ENCODE measurements around the gene ACR.

Gene ACR

DNA sequence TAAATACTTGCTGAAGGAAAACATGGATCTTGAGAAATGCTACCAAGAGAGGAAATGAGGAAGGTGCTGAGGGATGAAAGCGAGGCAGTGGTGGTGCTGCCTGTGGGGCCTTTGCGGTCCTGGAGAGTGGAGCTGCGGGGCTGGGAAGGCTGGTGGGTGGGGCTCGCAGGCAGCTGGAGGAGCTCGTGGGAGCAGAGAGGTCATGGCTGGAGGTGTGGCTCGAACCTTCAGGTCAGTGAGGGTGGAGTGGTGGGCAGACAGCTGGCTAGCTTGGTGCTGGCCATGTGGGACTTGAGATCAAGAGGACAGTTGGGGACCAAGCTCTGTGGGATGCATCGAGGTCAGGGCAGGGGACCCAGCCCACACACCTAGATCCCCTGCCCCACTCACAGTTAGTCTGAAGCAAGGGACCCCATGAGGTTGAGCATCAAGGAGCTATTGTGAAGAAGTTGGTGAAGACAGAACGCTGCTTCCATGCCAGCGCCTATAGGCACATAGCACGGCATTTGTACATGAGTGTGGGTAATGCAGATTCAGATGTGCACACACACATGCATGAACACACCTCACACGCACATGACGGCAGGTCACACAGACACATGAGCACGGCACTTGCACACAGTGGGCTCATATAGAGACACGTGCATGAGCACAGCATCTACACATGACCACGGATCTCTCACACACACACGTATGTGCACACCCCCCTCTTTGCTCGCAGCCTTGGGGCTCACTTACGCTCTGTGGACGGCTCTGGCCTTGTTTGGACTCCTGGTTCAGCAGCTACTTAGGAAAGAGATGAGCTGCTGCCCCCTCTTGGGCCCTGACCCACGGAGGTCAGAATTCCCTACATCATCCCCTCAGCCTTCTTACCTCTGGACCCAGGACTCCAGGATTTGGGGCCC is 34.9 kb upstream of the ACR start:
- no peak for DNase-seq (ENCODE audit: low read depth, low spot score)

GRCh38 chr22:50703726-50704509 is 34.1 kb upstream of the ACR start:
- no peak for DNase-seq (ENCODE audit: low read depth, low spot score)

GRCh38 chr22:50704510-50705218 is 33.3 kb upstream of the ACR start:
- DNase-seq (ENCODE audit: low read depth, low spot score), result no peak

DNA sequence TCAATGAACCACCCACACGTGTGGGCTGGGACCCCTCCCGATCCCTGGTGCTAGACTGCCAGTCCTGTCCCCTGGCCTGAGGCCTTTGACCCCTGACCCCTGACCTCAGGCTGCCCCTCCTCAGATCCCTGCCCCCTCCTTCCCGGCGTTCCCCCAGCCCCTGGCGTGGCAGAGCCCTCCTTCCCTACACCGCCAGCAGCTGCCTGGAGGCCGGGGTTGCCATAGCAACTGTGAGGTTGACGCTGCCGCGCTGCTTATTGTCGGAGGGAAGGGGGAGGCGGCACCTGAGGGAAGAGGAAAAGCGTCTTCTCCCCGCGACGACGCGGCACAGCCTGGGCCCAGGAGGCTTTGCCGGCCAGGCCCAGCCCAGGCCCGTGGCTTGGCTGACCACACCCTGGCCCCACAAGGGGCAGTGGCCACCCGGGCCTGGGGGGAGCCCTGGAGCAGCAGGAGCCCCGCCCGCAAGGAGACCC is 32.7 kb upstream of the ACR start:
- no peak for DNase-seq (ENCODE audit: low read depth, low spot score)

GRCh38 chr22:50705851-50706351 is 32.1 kb upstream of the ACR start:
- DNase-seq (ENCODE audit: low read depth, low spot score), result no peak

GRCh38 chr22:50706481-50707125 is 31.4 kb upstream of the ACR start:
- no peak for DNase-seq (ENCODE audit: low read depth, low spot score)

DNA sequence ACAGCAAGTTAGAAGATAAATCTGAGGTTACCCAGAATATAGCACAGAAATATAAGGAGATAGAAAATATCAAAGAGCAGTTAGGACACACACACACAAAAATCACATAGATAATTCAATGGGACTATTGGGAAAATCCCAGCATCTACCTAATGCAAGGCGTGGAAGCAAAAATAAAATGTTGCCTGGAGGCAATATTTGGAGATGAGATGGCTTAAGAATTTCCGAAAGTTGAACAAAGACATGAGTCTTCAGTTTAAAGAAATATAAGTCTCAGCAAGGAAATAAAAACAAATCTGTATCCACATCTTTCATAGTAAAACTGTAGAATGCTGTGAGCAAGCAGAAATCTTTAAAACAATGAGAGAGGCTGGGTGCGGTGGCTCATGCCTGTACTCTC is 29.5 kb upstream of the ACR start:
- DNase-seq (ENCODE audit: low read depth, low spot score), result no peak

- DNase-seq (ENCODE audit: low read depth, low spot score), result no peak
Observed at GRCh38 chr22:50708996-50709395, 29.0 kb upstream of the ACR start.

DNA sequence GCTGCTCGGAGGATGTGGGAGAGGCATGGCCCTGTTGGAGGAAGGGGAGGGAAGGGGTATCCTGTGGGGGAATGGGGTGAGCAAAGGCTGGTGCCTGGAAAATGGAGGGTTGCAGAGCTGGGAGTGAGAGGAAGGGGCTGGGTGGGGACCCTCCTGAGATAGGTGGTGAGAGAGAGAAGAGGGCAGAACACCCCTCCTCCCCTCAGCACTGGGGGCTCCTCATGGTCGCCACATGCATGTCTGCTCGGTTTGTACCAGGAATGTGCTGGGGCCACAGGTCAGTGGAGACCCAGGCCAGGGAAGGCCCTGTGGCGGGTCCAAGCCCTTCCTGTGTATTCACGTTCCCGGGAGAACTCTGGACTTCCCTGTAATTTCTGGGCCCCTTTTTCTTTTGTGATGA is 27.8 kb upstream of the ACR start:
- no peak for DNase-seq (ENCODE audit: low read depth, low spot score)

- no peak for DNase-seq (ENCODE audit: low read depth, low spot score)
Observed at GRCh38 chr22:50710886-50711285, 27.1 kb upstream of the ACR start.

- DNase-seq (ENCODE audit: low read depth, low spot score), result no peak
Observed at GRCh38 chr22:50711446-50712340, 26.3 kb upstream of the ACR start.

GRCh38 chr22:50712341-50713007 is 25.5 kb upstream of the ACR start:
- no peak for DNase-seq (ENCODE audit: low read depth, low spot score)

DNA sequence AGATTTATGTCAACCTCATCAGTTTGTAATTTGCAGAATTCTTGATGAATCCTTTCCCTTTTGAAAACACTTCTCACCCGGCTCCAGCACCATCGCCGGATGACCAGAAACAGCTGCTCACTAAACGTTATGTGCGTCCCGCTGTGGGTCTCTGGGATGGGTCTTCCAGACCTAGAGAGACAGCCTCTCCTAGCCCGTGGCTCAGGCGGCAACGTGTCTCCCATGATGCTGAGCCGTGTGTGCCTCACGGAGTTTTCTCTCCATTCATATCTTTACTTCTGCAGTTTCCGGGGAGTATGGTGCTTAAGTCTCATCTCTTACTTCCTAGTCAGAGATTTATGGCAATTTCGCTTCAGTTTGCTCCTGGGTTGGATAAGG is 25.0 kb upstream of the ACR start:
- DNase-seq (ENCODE audit: low read depth, low spot score), result no peak

DNA sequence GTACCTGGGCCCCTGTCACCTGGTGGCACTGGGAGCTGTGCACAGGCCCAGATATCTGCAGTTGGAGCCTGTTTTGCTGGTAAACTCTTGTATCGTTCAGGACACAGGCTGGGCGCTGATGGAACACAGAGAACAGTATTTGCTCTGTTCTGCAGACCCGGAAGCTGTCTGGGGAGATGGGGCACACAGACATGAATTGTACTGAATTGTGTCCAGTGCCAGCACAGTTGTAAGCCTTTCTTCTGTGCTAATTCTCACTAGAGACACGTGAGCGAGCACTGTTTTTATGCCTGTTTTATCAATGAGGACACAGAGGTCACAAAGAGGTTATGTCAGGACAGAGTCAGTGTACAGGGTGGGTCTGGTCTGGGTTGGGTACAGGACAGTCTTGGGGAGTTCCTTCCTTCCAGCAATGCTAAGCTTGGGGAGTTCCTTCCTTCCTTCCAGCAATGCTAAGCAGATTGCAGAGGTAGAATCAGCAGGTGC is 24.4 kb upstream of the ACR start:
- DNase-seq (ENCODE audit: low read depth, low spot score), result no peak

DNA sequence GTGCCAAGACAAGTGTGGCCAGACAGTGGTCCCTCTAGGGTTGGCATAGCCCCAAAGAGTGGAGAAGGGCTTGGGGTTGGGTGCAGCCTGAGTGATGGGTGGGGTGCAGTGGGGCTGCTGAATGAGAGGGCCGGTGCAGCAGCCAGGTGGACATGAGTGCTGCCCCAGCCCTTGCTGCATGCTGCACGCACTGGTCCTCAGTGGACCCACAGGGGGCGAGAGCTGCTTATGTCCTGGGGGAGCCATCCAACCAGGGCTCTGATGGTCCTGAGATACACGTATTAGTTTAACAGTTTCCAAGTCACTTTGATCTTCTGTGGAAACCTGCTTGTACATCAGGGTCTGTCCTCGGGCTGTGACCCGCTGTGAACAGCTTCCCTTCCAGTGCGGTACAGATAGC is 23.9 kb upstream of the ACR start:
- no peak for DNase-seq (ENCODE audit: low read depth, low spot score)

DNA sequence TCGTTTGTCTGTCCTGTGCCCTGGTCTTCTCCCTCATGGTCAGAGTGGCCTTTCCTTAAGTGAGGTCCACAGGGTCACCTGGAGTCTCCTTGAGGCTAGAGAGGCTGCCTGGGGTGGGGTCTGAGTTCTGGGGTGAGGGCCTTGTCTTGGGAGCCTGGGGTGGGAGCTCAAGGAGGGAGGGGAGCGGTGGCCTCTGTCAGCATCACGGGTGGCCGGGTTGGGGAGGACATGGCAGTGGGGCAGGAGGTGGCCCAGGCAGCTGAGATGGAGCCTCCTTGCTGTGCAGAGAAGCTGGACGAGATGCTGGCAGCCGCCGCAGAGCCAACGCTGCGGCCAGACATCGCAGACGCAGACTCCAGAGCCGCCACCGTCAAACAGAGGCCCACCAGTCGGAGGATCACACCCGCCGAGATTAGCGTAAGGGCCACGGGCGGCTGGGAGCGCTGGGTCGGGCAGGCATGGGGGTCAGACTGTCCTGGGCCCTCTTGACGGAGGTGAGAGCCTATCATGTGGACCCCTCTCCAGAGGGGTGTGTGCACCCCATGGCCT is 23.3 kb upstream of the ACR start:
- DNase-seq (ENCODE audit: low read depth, low spot score), result no peak

GRCh38 chr22:50715250-50715649 is 22.8 kb upstream of the ACR start:
- no peak for DNase-seq (ENCODE audit: low read depth, low spot score)

- no peak for DNase-seq (ENCODE audit: low read depth, low spot score)
Observed at GRCh38 chr22:50715776-50716175, 22.2 kb upstream of the ACR start.

DNA sequence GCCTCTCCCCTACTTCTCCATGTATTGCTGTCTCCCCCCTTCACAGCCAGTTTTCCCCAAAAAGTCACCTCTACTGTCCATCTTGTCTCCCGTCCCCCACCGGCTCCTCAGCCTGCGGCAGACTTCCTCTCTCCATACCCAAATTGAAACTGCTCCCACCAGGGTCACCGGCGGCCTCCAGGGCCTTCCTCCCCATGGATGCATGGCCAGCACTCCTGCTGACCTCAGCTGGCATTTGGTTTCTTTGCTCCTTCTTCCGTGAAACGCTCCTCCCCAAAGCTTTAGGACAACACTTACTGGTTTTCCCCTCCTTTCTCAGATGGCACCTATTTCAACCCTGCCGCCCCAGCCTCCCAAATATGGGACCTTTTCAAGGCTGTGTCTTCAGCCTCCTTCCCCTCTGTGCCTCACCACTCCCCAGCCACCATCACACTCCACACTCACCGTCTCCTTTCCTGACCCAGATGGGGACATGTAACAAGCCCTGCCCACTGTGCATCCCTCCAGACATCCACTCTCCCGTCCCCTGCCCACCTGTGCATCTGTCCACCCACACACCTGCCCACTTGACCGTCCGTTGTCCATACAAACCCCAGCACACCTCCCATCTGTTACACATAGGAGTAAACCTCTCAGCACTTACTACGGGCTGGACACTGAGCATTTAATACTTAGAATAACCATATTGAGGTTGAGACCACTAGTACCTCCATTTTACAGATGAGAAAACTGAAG is 21.5 kb upstream of the ACR start:
- no peak for DNase-seq (ENCODE audit: low read depth, low spot score)
